Muscle of leg (tissue), 16 donors: ENCODE results near the gene SKP2. TPM values are rescaled to one million over a fixed set of nuclear protein-coding genes. Genes with fewer than 3 reads are reported as not detected.
"Not testable (repeated sequence)": the region's sequence is repeated elsewhere in the genome, so short reads cannot be mapped to it uniquely, and the experiment has no call there.

ENCODE experiments used
- DNase-seq: peaks from one replicate; pipeline ENCODE4 v3.0.0; 2013
- H3K27ac ChIP-seq: one replicate; pipeline ENCODE4 v1.5.1; 2013; ENCODE audit warnings: mild to moderate bottlenecking, low read length, control low read depth
- H3K27me3 ChIP-seq: one replicate; pipeline ENCODE4 v1.6.1; 2013; ENCODE audit warnings: low read length; ENCODE audit not compliant: control insufficient read depth, insufficient read depth
- H3K36me3 ChIP-seq: one replicate; pipeline ENCODE4 v1.6.1; 2013; ENCODE audit warnings: low read length; ENCODE audit not compliant: control insufficient read depth, insufficient read depth
- H3K4me1 ChIP-seq: one replicate; pipeline ENCODE4 v1.6.1; 2013; ENCODE audit warnings: low read length; ENCODE audit not compliant: control insufficient read depth, insufficient read depth
- H3K4me3 ChIP-seq: one replicate; pipeline ENCODE4 v1.5.1; 2013; ENCODE audit warnings: low read length, control low read depth
- H3K9me3 ChIP-seq: replicated peaks from 2 replicates; pipeline ENCODE4 v1.6.1; 2013; ENCODE audit warnings: low read depth, low read length; ENCODE audit not compliant: control insufficient read depth
- WGBS: methylation state at CpG from one replicate; pipeline ENCODE4 v1.1.5; 2013; ENCODE audit warnings: missing lambda C conversion rate; ENCODE audit not compliant: insufficient coverage; 5-methylcytosine and 5-hydroxymethylcytosine counted together
- long read RNA-seq, 11 donors: transcript quantifications; one replicate each; lab custom pipeline, GENCODE V29; 2026
- polyA plus RNA-seq, 8 donors: library from polyadenylated mRNA; unstranded; fragments of 120-200 nt; gene quantifications; one replicate each; pipeline versions ENCODE4 v1.2.1 to v1.2.3, GENCODE V29; 2013; ENCODE audit warnings: inconsistent platforms in 1 of 8, low replicate concordance in 1 of 8; ENCODE audit not compliant: insufficient read length in 8 of 8, insufficient read depth in 1 of 8
- total RNA-seq: library from RNA; stranded (reverse); fragments of 120-200 nt; gene quantifications from one replicate; pipeline ENCODE4 v1.2.4, GENCODE V29; 2013

SKP2 gene
- total RNA-seq (52.5 TPM), polyA plus RNA-seq (10 to 100 TPM; 44.9 to 76.6 (median 54.1) TPM)
- long read RNA-seq, donor 1, transcript SKP2-202 (10 exons, 3,759 nt): major isoform, 7 of 10 reads
- long read RNA-seq, donor 1, partial matches to known transcripts: 0 of 10 reads
- long read RNA-seq, donor 1, other reads (novel, unspliced or antisense): 0 of 10 reads
- long read RNA-seq, donor 2: 0 reads
- long read RNA-seq, donor 3, transcript SKP2-202 (10 exons, 3,759 nt): major isoform, 8 of 46 reads
- long read RNA-seq, donor 3, partial matches to known transcripts: 36 of 46 reads
- long read RNA-seq, donor 3, other reads (novel, unspliced or antisense): 0 of 46 reads
- long read RNA-seq, donor 4, transcript SKP2-202 (10 exons, 3,759 nt): major isoform, 6 of 7 reads
- long read RNA-seq, donor 4, partial matches to known transcripts: 0 of 7 reads
- long read RNA-seq, donor 4, other reads (novel, unspliced or antisense): 0 of 7 reads
- long read RNA-seq, donor 5, transcript SKP2-202 (10 exons, 3,759 nt): major isoform, 6 of 17 reads
- long read RNA-seq, donor 5, partial matches to known transcripts: 7 of 17 reads
- long read RNA-seq, donor 5, other reads (novel, unspliced or antisense): 0 of 17 reads
- long read RNA-seq, donor 6, transcript SKP2-201 (10 exons, 1,537 nt): minor isoform, 6 of 29 reads
- long read RNA-seq, donor 6, transcript SKP2-202 (10 exons, 3,759 nt): major isoform, 15 of 29 reads
- long read RNA-seq, donor 6, partial matches to known transcripts: 8 of 29 reads
- long read RNA-seq, donor 6, other reads (novel, unspliced or antisense): 0 of 29 reads
- long read RNA-seq, donor 7, transcript SKP2-202 (10 exons, 3,759 nt): major isoform, 5 of 13 reads
- long read RNA-seq, donor 7, partial matches to known transcripts: 8 of 13 reads
- long read RNA-seq, donor 7, other reads (novel, unspliced or antisense): 0 of 13 reads
- long read RNA-seq, donor 8, transcript SKP2-202 (10 exons, 3,759 nt): major isoform, 9 of 17 reads
- long read RNA-seq, donor 8, partial matches to known transcripts: 8 of 17 reads
- long read RNA-seq, donor 8, other reads (novel, unspliced or antisense): 0 of 17 reads
- long read RNA-seq, donor 9, transcript SKP2-202 (10 exons, 3,759 nt): major isoform, 7 of 9 reads
- long read RNA-seq, donor 9, partial matches to known transcripts: 0 of 9 reads
- long read RNA-seq, donor 9, other reads (novel, unspliced or antisense): 0 of 9 reads
- long read RNA-seq, donor 10, transcript SKP2-202 (10 exons, 3,759 nt): major isoform, 13 of 25 reads
- long read RNA-seq, donor 10, partial matches to known transcripts: 11 of 25 reads
- long read RNA-seq, donor 10, other reads (novel, unspliced or antisense): 0 of 25 reads
- long read RNA-seq, donor 11, transcript SKP2-202 (10 exons, 3,759 nt): major isoform, 8 of 9 reads
- long read RNA-seq, donor 11, partial matches to known transcripts: 0 of 9 reads
- long read RNA-seq, donor 11, other reads (novel, unspliced or antisense): 0 of 9 reads

- Histone ChIP-seq H3K36me3 (peaks cover 24% of the 10 kb centered on the region), H3K4me1 (peaks cover 24% of the 10 kb centered on the region), H3K9me3 (no peaks in the 10 kb centered on the region), H3K4me3 (peak within 1 kb of the TSS; percentile 93), H3K27ac (peak within 1 kb of the TSS; percentile 88), H3K27me3 (no peaks in the 10 kb centered on the region)
- DNase-seq: peak; percentile 100
- WGBS: under 1% methylated on average over 77 of the region's 81 CpGs
Measured at GRCh38 chr5:36151434-36152323, at the start of gene SKP2, which contains the start of gene LMBRD2. Gene SKP2 (plus strand): TSS chr5:36152111. CDS start chr5:36152263, 152 bp downstream. Gene LMBRD2 (minus strand): TSS chr5:36151887. CDS start chr5:36143349, 8,538 bp downstream.

- no peak for DNase-seq
- Histone ChIP-seq H3K4me1 (no peaks in the 10 kb centered on the region), H3K9me3 (no peaks in the 10 kb centered on the region), H3K36me3 (peaks cover 11% of the 10 kb centered on the region), H3K27me3 (no peaks in the 10 kb centered on the region), H3K27ac (no peak overlapping the region), H3K4me3 (no peak overlapping the region)
- WGBS: 82% methylated on average over 2 of the region's 2 CpGs
Measured at GRCh38 chr5:36105819-36106218, 46.1 kb upstream of the SKP2 start.

- Histone ChIP-seq H3K36me3 (peaks cover 11% of the 10 kb centered on the region), H3K4me1 (no peaks in the 10 kb centered on the region), H3K27ac (no peak overlapping the region), H3K27me3 (no peaks in the 10 kb centered on the region), H3K4me3 (no peak overlapping the region), H3K9me3 (no peaks in the 10 kb centered on the region)
- peak; percentile 28 for DNase-seq
- 67% methylated on average over 1 of the region's 3 CpGs for WGBS
Measured at GRCh38 chr5:36108758-36109460, 43.0 kb upstream of the SKP2 start.

- no peak for DNase-seq
- H3K27me3 ChIP-seq: no peaks in the 10 kb centered on the region
- peaks cover 16% of the 10 kb centered on the region for H3K36me3 ChIP-seq
- no peak overlapping the region for H3K27ac ChIP-seq
- H3K9me3 ChIP-seq: no peaks in the 10 kb centered on the region
- H3K4me3 ChIP-seq: no peak overlapping the region
- no peaks in the 10 kb centered on the region for H3K4me1 ChIP-seq
- no CpG with 5 or more reads among the region's 1 CpG for WGBS
Measured at GRCh38 chr5:36111238-36111637, 40.7 kb upstream of the SKP2 start.

GRCh38 chr5:36125868-36126267 lies 26.0 kb upstream of the SKP2 start:
- Histone ChIP-seq H3K27ac (no peak overlapping the region), H3K4me3 (no peak overlapping the region), H3K36me3 (peaks cover 15% of the 10 kb centered on the region), H3K4me1 (no peaks in the 10 kb centered on the region), H3K27me3 (no peaks in the 10 kb centered on the region), H3K9me3 (peaks cover 2% of the 10 kb centered on the region)
- DNase-seq: no peak
- 79% methylated on average over 1 of the region's 1 CpG for WGBS

- H3K36me3 ChIP-seq: peaks cover 12% of the 10 kb centered on the region
- no peak for DNase-seq
- H3K4me1 ChIP-seq: no peaks in the 10 kb centered on the region
- no peak overlapping the region for H3K4me3 ChIP-seq
- H3K9me3 ChIP-seq: peaks cover 5% of the 10 kb centered on the region
- H3K27ac ChIP-seq: no peak overlapping the region
- WGBS: no CpG with 5 or more reads among the region's 1 CpG
- H3K27me3 ChIP-seq: no peaks in the 10 kb centered on the region
Measured at GRCh38 chr5:36128795-36129194, 23.1 kb upstream of the SKP2 start.

- H3K27ac ChIP-seq: not testable (repeated sequence)
- no CpG with 5 or more reads among the region's 5 CpGs for WGBS
- peaks cover 15% of the 10 kb centered on the region for H3K36me3 ChIP-seq
Measured at GRCh38 chr5:36129666-36130065, 22.2 kb upstream of the SKP2 start.

GRCh38 chr5:36133009-36133408 lies 18.9 kb upstream of the SKP2 start:
- not testable (repeated sequence) for DNase-seq, H3K9me3 ChIP-seq, H3K27ac ChIP-seq, H3K4me1 ChIP-seq, H3K27me3 ChIP-seq, H3K4me3 ChIP-seq
- peaks cover 15% of the 10 kb centered on the region for H3K36me3 ChIP-seq
- WGBS: no CpG with 5 or more reads among the region's 1 CpG

More at GRCh38 chr5:36129666-36130065, 22.2 kb upstream of the SKP2 start:
- not testable (repeated sequence) for H3K4me1 ChIP-seq, H3K9me3 ChIP-seq, H3K27me3 ChIP-seq, H3K4me3 ChIP-seq, DNase-seq
